SK-N-SH (cell line): ENCODE results near the gene R3HDM1.

Source experiments
- EZH2phosphoT487 ChIP-seq: fragments of 200-600 bp; sonication (generic); IDR thresholded peaks from 2 replicates; pipeline ENCODE4 v1.6.1; 2017; ENCODE audit warnings: low read depth, mixed run types, mild to moderate bottlenecking, antibody characterized with exemption, moderate library complexity, borderline replicate concordance
- FOSL2 ChIP-seq: IDR thresholded peaks from 2 replicates; pipeline ENCODE4 v1.4.0; 2012; ENCODE audit warnings: low read depth, mild to moderate bottlenecking, moderate library complexity, borderline replicate concordance
- NFIC ChIP-seq: IDR thresholded peaks from 2 replicates; pipeline ENCODE4 v1.4.0; 2012; ENCODE audit warnings: borderline replicate concordance
- NRF1 ChIP-seq: IDR thresholded peaks from 2 replicates; pipeline ENCODE4 v1.6.1; 2012; ENCODE audit warnings: low read depth, mild to moderate bottlenecking, low read length
- POLR2AphosphoS5 ChIP-seq: IDR thresholded peaks from 2 replicates; pipeline ENCODE4 v1.6.1; 2012; ENCODE audit warnings: low read depth, low read length
- RCOR1 ChIP-seq: fragments of 150-350 bp; IDR thresholded peaks from 2 replicates; pipeline ENCODE4 v1.6.1; 2017; ENCODE audit warnings: antibody characterized with exemption, low read length
- TAF1 ChIP-seq: IDR thresholded peaks from 2 replicates; pipeline ENCODE4 v1.6.1; 2012; ENCODE audit warnings: low read depth, mild to moderate bottlenecking, low read length, moderate library complexity, borderline replicate concordance
- TF ChIP-seq, protein P1 (sequence below): fragments of 200-600 bp; sonication (generic); IDR thresholded peaks from 2 replicates; pipeline ENCODE4 v1.6.1; 2017; ENCODE audit warnings: antibody characterized with exemption, mild to moderate bottlenecking, moderate library complexity
- TF ChIP-seq, protein P2 (sequence below): fragments of 150-350 bp; IDR thresholded peaks from 2 replicates; pipeline ENCODE4 v1.6.1; 2017; ENCODE audit warnings: antibody characterized with exemption, low read length, low read depth, borderline replicate concordance

GRCh38 chr2:135679125-135679524 lies 147.8 kb downstream of the R3HDM1 start:
- TF ChIP-seq FOSL2 = no peak
- TF ChIP-seq, protein P1, sequence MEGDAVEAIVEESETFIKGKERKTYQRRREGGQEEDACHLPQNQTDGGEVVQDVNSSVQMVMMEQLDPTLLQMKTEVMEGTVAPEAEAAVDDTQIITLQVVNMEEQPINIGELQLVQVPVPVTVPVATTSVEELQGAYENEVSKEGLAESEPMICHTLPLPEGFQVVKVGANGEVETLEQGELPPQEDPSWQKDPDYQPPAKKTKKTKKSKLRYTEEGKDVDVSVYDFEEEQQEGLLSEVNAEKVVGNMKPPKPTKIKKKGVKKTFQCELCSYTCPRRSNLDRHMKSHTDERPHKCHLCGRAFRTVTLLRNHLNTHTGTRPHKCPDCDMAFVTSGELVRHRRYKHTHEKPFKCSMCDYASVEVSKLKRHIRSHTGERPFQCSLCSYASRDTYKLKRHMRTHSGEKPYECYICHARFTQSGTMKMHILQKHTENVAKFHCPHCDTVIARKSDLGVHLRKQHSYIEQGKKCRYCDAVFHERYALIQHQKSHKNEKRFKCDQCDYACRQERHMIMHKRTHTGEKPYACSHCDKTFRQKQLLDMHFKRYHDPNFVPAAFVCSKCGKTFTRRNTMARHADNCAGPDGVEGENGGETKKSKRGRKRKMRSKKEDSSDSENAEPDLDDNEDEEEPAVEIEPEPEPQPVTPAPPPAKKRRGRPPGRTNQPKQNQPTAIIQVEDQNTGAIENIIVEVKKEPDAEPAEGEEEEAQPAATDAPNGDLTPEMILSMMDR = no peak
- TF ChIP-seq NRF1 = no peak
- no peak for TF ChIP-seq EZH2phosphoT487
- TF ChIP-seq RCOR1 = no peak
- no peak for TF ChIP-seq NFIC
- TF ChIP-seq, protein P2, sequence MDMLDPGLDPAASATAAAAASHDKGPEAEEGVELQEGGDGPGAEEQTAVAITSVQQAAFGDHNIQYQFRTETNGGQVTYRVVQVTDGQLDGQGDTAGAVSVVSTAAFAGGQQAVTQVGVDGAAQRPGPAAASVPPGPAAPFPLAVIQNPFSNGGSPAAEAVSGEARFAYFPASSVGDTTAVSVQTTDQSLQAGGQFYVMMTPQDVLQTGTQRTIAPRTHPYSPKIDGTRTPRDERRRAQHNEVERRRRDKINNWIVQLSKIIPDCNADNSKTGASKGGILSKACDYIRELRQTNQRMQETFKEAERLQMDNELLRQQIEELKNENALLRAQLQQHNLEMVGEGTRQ = no peak
- TF ChIP-seq TAF1 = no peak
- TF ChIP-seq POLR2AphosphoS5 = no peak
